DND-41 (cell line): ENCODE results near the gene ARHGEF7.

ENCODE experiments used
- ATAC-seq: fragments of 200-7000 bp; cut with Tn5 transposase; 3 replicates; pipeline ENCODE4 v1.9.1; 2021; ENCODE audit warnings: low read depth; ENCODE audit not compliant: insufficient read depth
- DNase-seq: peaks from one replicate; pipeline ENCODE4 v3.0.0-alpha.2; 2020
- H2AFZ ChIP-seq: 2 replicates; pipeline ENCODE4 v1.6.0; 2012; ENCODE audit warnings: low read depth, low read length
- H3K27ac ChIP-seq: 2 replicates; pipeline ENCODE4 v1.5.1; 2012; ENCODE audit warnings: low read length, inconsistent platforms
- H3K27me3 ChIP-seq: fragments of 200-600 bp; sonication (generic); 2 replicates; pipeline ENCODE4 v1.6.0; 2012; ENCODE audit warnings: low read length, mild to moderate bottlenecking, inconsistent platforms; ENCODE audit not compliant: insufficient read depth, poor library complexity
- H3K36me3 ChIP-seq: 2 replicates; pipeline ENCODE4 v1.5.1; 2012; ENCODE audit warnings: low read length, inconsistent platforms; ENCODE audit not compliant: insufficient read depth
- H3K4me1 ChIP-seq: 2 replicates; pipeline ENCODE4 v1.5.1; 2012; ENCODE audit warnings: mild to moderate bottlenecking, low read length; ENCODE audit not compliant: insufficient read depth
- H3K4me2 ChIP-seq: 2 replicates; pipeline ENCODE4 v1.6.0; 2012; ENCODE audit warnings: mild to moderate bottlenecking, moderate library complexity, low read length, inconsistent platforms; ENCODE audit not compliant: insufficient read depth
- H3K4me3 ChIP-seq, 2 experiments: fragments of 200-600 bp in 1 of 2; shearing (Covaris generic) in 1 of 2; 2 replicates each; pipeline ENCODE4 v1.5.1; 2012 to 2016; ENCODE audit warnings: inconsistent platforms in 2 of 2, low read length in 2 of 2, mild to moderate bottlenecking in 2 of 2, low read depth in 1 of 2, moderate library complexity in 1 of 2
- H3K79me2 ChIP-seq: 2 replicates; pipeline ENCODE4 v1.6.0; 2012; ENCODE audit warnings: low read length, inconsistent platforms; ENCODE audit not compliant: insufficient read depth
- H3K9ac ChIP-seq: 2 replicates; pipeline ENCODE4 v1.6.0; 2012; ENCODE audit warnings: low read depth, mild to moderate bottlenecking, inconsistent platforms, low read length, moderate library complexity
- H3K9me3 ChIP-seq: 2 replicates; pipeline ENCODE4 v1.5.1; 2012; ENCODE audit warnings: low read length, moderate library complexity, mild to moderate bottlenecking, inconsistent platforms; ENCODE audit not compliant: insufficient read depth, severe bottlenecking
- H4K20me1 ChIP-seq: 2 replicates; pipeline ENCODE4 v1.6.0; 2012; ENCODE audit warnings: low read length; ENCODE audit not compliant: insufficient read depth
- CTCF ChIP-seq: IDR thresholded peaks from 2 replicates; pipeline ENCODE4 v1.5.1; 2012; ENCODE audit warnings: borderline replicate concordance, low read length, moderate library complexity, mild to moderate bottlenecking; ENCODE audit not compliant: poor library complexity, severe bottlenecking; ENCODE audit errors: extremely low read depth
- EZH2 ChIP-seq: IDR thresholded peaks from 3 replicates; pipeline ENCODE4 v1.6.1; 2012; ENCODE audit warnings: borderline replicate concordance, low read depth, mild to moderate bottlenecking, moderate library complexity, low read length, inconsistent platforms; ENCODE audit not compliant: severe bottlenecking

The ARHGEF7 gene

DNA sequence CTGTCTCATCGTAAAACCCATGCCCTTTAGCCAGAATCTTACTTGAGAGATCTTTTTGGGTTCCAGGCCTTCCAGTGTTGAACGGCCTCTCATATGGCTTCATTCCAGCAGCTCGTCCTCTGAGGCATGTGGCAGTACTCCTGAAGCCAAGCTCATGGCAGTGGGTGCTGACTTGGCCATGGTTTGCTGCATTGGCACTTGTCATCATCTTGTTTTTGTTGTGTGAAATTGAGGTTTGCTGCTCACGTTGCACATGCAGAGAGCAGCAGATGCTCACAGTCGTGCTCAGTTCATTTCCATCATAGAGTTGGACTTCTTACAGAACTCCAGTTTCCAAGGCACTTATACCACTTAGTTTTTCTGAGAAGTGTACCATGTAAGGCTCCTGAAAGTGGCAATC is 220.2 kb downstream of the ARHGEF7 start:
- H3K27me3 ChIP-seq: no peaks in the 10 kb centered on the region
- no peaks in the 10 kb centered on the region for H4K20me1 ChIP-seq
- no peak for DNase-seq
- peaks cover 2% of the 10 kb centered on the region for H3K9me3 ChIP-seq
- no peak overlapping the region for H3K4me3 ChIP-seq
- TF ChIP-seq CTCF (no peak), EZH2 (no peak)
- no peaks in the 10 kb centered on the region for H3K79me2 ChIP-seq
- H3K9ac ChIP-seq: no peak overlapping the region
- no peaks in the 10 kb centered on the region for H3K4me1 ChIP-seq
- H3K4me2 ChIP-seq: no peak overlapping the region
- H2AFZ ChIP-seq: no peak overlapping the region
- ATAC-seq: no peak
- no peak overlapping the region for H3K27ac ChIP-seq
- H3K36me3 ChIP-seq: no peaks in the 10 kb centered on the region

DNA sequence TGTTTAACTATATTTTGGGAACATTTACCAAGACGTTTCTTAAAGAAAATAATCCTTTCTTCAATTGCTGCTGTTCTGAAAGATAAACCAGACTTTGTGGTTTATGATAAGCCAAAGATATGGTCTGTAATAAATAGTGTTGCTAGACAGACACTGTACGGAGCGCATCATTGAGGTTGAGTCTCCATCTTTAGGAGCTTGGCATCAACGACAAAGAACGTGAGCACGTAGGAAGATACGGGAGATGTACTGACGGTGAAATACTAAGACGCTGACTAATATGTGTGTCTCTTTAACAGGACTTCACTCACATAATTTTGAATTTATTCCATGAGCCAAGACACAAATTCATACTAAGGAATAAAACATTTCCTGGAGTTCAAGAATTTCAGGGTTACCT is 221.6 kb downstream of the ARHGEF7 start:
- no peaks in the 10 kb centered on the region for H3K36me3 ChIP-seq

DNA sequence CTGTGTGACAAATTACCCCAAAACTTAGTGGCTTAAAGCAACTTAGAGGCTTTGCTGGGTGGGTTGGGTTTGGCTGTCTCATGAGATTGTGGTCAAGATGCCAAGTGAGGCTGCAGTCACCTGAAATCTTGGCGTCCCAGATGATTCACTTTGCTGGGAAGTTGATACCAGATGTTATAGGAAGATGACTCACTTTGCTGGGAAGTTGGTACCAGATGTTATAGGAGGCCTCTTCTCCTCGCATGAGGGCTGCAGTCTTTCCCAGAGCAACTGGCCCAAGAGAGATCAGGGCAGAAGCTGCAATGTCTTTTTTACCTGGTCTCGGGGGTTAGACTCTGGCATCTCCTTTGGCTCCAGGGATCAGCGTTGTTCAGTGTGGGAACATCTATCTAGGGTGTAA is 222.1 kb downstream of the ARHGEF7 start:
- Histone ChIP-seq H3K4me3 (no peak overlapping the region), H3K9ac (no peak overlapping the region), H3K27me3 (no peaks in the 10 kb centered on the region), H3K9me3 (peaks cover 2% of the 10 kb centered on the region), H3K4me1 (no peaks in the 10 kb centered on the region), H3K27ac (no peak overlapping the region), H3K4me2 (no peak overlapping the region), H3K36me3 (no peaks in the 10 kb centered on the region), H4K20me1 (no peaks in the 10 kb centered on the region), H2AFZ (no peak overlapping the region), H3K79me2 (no peaks in the 10 kb centered on the region)
- no peak for ATAC-seq
- TF ChIP-seq EZH2 (no peak), CTCF (no peak)
- DNase-seq: no peak

More for the DNA sequence above, 221.6 kb downstream of the ARHGEF7 start:
- DNase-seq (no peak), ATAC-seq (no peak)
- Histone ChIP-seq H3K9ac (no peak overlapping the region), H3K4me2 (no peak overlapping the region), H3K27me3 (no peaks in the 10 kb centered on the region), H3K4me1 (no peaks in the 10 kb centered on the region), H2AFZ (no peak overlapping the region), H3K79me2 (no peaks in the 10 kb centered on the region), H3K4me3 (no peak overlapping the region), H3K27ac (no peak overlapping the region), H4K20me1 (no peaks in the 10 kb centered on the region), H3K9me3 (peaks cover 2% of the 10 kb centered on the region)
- TF ChIP-seq CTCF: no peak
- no peak for TF ChIP-seq EZH2

DNA sequence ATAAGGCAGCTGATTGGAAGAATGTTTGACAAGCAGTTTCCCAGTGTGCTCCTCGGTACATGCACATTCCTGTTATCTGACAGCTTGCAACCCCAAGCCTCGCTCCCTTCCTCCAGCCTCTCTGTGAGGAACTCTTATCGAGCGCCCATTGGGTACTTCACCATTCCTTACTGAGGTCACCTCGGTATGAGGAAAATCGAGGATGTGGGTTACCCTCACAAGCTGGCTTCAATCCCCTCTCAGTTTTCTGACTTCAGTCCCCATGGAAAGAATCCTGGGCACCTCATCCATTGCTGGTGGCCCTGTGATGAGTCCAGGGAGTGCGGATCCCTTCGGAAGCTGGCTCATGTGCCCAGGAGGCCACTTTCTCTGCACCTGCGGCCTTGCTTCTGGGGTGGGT is 222.6 kb downstream of the ARHGEF7 start:
- Histone ChIP-seq H3K4me3 (no peak overlapping the region), H3K27me3 (no peaks in the 10 kb centered on the region), H3K9ac (no peak overlapping the region), H3K4me1 (no peaks in the 10 kb centered on the region), H2AFZ (no peak overlapping the region), H3K9me3 (peaks cover 2% of the 10 kb centered on the region), H3K79me2 (no peaks in the 10 kb centered on the region), H3K27ac (no peak overlapping the region), H3K36me3 (no peaks in the 10 kb centered on the region), H4K20me1 (no peaks in the 10 kb centered on the region), H3K4me2 (no peak overlapping the region)
- ATAC-seq: no peak
- no peak for TF ChIP-seq EZH2
- no peak for TF ChIP-seq CTCF
- no peak for DNase-seq
